WI38 (cell line): ENCODE measurements around the gene KRT86.

Source experiments
- H3K4me3 ChIP-seq: 2 replicates; pipeline ENCODE4 v1.5.1; 2011; ENCODE audit warnings: low read depth, mild to moderate bottlenecking, control low read depth, low read length
- CTCF ChIP-seq: IDR thresholded peaks from 2 replicates; pipeline ENCODE4 v1.5.1; 2012; ENCODE audit warnings: low read depth, mild to moderate bottlenecking, control low read depth, low read length

KRT86 gene

DNA sequence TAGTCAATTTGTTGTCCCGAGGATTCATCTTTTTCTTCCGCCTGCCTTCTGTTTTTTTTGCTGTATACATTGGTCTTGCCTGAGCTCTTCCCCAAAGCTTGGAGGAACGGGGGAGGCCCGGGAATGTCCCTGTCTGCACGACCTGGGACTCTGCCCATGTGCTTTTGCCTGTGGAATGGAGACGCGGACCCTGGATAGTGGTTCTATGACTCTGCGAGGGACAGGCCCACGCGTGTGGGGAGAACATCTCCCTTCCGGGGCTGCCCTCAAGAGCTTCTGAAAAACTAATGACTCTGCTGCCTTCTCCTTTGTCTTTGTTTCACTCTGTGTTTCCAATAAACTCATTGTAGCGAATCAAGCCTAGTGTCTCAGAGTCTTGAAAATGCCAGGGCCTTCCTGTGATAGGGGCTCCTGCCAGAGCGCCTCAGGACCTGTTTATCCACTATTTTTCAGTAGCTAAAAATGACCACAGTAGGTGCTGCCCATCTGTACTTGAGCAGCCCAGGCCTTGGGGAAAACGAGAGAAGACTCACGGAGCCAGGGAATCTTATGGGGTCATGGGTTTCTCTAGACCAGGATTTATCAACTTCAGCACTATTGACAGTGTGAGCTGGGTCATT is 34.5 kb downstream of the KRT86 start:
- TF ChIP-seq CTCF = no peak
- H3K4me3 ChIP-seq = no peak overlapping the region; the same call in 1 of the 2 replicates

DNA sequence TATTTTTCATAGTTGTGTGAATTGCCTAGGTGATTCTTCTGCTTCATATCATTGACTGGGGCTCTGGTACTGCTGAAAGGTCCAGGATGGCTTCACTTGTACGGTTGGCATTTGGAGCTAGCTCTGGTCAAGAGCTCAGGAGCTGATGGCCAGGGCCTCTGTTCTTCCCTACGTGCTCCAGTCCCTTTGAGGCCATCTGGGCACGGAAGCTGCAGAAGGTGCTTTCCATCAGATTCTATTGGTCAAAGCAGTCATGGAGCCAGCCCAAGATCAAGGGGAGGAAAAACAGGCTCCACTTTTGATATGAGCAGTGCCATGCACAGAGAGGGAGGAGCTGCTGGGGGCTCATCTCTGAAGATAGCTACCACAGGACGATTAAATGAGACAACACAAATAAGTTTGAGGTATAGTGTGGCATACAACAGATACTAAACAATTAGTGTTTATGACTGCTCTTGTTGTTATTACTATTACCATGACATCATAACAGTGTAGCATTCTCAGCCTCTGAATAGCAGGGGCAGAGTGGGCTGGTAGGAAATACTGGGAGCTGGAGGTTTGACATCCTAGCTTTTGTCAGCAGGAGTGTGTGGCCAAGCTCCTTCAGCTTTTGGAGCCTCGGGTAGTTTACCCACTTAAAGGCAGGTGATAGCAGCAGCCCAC is 36.3 kb downstream of the KRT86 start:
- no peak overlapping the region for H3K4me3 ChIP-seq
- TF ChIP-seq CTCF = no peak

DNA sequence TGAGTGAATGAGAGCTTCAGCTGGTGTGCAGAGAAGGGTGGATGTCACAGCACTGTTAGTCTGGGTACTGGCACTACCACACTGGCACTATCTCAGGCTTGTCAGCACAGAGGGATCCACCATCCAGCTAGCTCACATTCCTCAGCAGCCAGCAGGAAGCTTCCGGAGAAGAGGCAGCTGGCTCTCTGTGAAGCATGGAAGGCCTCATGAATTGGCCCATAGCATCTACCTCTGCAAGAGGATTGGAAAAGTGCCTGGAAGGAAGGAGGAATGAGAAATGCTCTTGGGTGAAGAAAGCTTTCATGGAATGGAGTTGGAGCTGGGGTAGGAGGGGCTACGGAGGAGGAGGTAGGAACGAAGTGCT is 36.8 kb downstream of the KRT86 start:
- H3K4me3 ChIP-seq = no peak overlapping the region
- TF ChIP-seq CTCF = no peak

- no peak for TF ChIP-seq CTCF
- H3K4me3 ChIP-seq = no peak overlapping the region
These were observed 37.6 kb downstream of the KRT86 start for GRCh38 chr12:52312086-52312485.

GRCh38 chr12:52313461-52313860 is 39.0 kb downstream of the KRT86 start:
- no peak for TF ChIP-seq CTCF
- no peak overlapping the region for H3K4me3 ChIP-seq

- TF ChIP-seq CTCF = no peak
These were observed 39.5 kb downstream of the KRT86 start for GRCh38 chr12:52313926-52314325.

GRCh38 chr12:52314511-52314910 is 40.1 kb downstream of the KRT86 start:
- H3K4me3 ChIP-seq = no peak overlapping the region
- TF ChIP-seq CTCF = no peak

More at GRCh38 chr12:52313926-52314325, 39.5 kb downstream of the KRT86 start:
- no peak overlapping the region for H3K4me3 ChIP-seq
